ENCODE results near the gene NIPAL1.

DNA sequence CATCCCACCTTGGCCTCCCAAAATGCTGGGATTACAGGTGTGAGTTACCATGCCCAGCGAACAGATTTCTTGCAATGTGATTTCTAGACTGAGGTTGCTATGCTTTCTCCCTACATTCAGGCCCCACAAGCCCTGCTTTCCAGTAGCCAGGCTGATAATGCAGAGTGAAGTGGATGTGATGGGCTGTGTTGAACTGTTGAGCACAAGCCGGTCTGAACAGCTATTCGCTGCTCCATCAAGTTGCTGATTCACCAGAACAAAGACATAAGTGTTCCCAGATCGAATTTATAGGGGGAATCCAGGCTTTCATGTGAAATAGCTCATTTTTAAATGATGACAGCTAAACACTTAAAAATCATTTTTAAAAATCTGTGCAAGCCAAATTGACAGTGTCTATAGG is 8.0 kb downstream of the NIPAL1 start:
- no peak for TF ChIP-seq OSR1 (CRISPR knock-in tag; IDR thresholded peaks at IDR 0.05)
- TF ChIP-seq, protein P1, sequence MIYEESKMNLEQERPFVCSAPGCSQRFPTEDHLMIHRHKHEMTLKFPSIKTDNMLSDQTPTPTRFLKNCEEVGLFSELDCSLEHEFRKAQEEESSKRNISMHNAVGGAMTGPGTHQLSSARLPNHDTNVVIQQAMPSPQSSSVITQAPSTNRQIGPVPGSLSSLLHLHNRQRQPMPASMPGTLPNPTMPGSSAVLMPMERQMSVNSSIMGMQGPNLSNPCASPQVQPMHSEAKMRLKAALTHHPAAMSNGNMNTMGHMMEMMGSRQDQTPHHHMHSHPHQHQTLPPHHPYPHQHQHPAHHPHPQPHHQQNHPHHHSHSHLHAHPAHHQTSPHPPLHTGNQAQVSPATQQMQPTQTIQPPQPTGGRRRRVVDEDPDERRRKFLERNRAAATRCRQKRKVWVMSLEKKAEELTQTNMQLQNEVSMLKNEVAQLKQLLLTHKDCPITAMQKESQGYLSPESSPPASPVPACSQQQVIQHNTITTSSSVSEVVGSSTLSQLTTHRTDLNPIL (CRISPR knock-in tag; IDR thresholded peaks at IDR 0.05; ENCODE audit: low read depth) = no peak
- TF ChIP-seq ZNF70 (CRISPR knock-in tag; IDR thresholded peaks at IDR 0.05) = no peak
- no peak for TF ChIP-seq GLIS3 (CRISPR knock-in tag; IDR thresholded peaks at IDR 0.05)
- TF ChIP-seq RARB (CRISPR knock-in tag; IDR thresholded peaks at IDR 0.05) = no peak
